CD4-positive, alpha-beta T cell (primary cell): Measurements from ENCODE around the gene TENM4. TPM values are rescaled to one million over a fixed set of nuclear protein-coding genes. Genes with fewer than 3 reads are reported as not detected.
A peak's percentile ranks its signal among the peaks of the same experiment; 100 is the strongest.

Source experiments
- ATAC-seq: fragments of 200-7000 bp; cut with Tn5 transposase; one replicate; pipeline ENCODE4 v1.10.0; 2022; ENCODE audit warnings: mild to moderate bottlenecking; ENCODE audit not compliant: poor library complexity
- CTCF ChIA-PET: fragments of 350-600 bp; sonication (Branson Sonifier 250); formaldehyde crosslinking; loops from one replicate; lab custom pipeline; 2021; ENCODE audit warnings: antibody characterized with exemption, inconsistent platforms; lab: Charles Lee
- POLR2A ChIA-PET: fragments of 350-600 bp; sonication (Branson Sonifier 250); formaldehyde crosslinking; loops from one replicate; lab custom pipeline; 2021; ENCODE audit warnings: antibody characterized with exemption, inconsistent platforms; lab: Charles Lee
- DNase-seq, 14 experiments: peaks; one replicate each; pipeline ENCODE4 v3.0.0-alpha.2; 2013 to 2020; ENCODE audit warnings: mixed read lengths in 2 of 14
- H3K27ac ChIP-seq, 2 donors: one replicate each; pipeline versions ENCODE4 v1.5.1 to v1.7.0; 2013; ENCODE audit warnings: low read length in 2 of 2, low read depth in 1 of 2, mild to moderate bottlenecking in 1 of 2
- H3K27me3 ChIP-seq, 2 experiments: 1 replicate in 1 of 2; 2 replicates in 1 of 2; pipeline versions ENCODE4 v1.6.1 to v1.7.0; 2013; ENCODE audit warnings: low read length in 2 of 2, control low read depth in 1 of 2, mild to moderate bottlenecking in 1 of 2, moderate library complexity in 1 of 2; ENCODE audit not compliant: insufficient read depth in 2 of 2, control insufficient read depth in 1 of 2
- H3K36me3 ChIP-seq: one replicate; pipeline ENCODE4 v1.6.1; 2013; ENCODE audit warnings: low read length, control low read depth; ENCODE audit not compliant: insufficient read depth
- H3K4me1 ChIP-seq: one replicate; pipeline ENCODE4 v1.6.1; 2013; ENCODE audit warnings: low read length, control low read depth; ENCODE audit not compliant: insufficient read depth
- H3K4me3 ChIP-seq: one replicate; pipeline ENCODE4 v1.5.1; 2013; ENCODE audit warnings: mild to moderate bottlenecking, low read length, moderate library complexity
- H3K9me3 ChIP-seq, 2 experiments: 1 replicate in 1 of 2; 2 replicates in 1 of 2; pipeline versions ENCODE4 v1.6.1 to v1.7.0; 2013; ENCODE audit warnings: low read length in 2 of 2, mild to moderate bottlenecking in 2 of 2, control low read depth in 1 of 2, moderate library complexity in 1 of 2; ENCODE audit not compliant: control insufficient read depth in 1 of 2, insufficient read depth in 1 of 2
- H3K27ac Mint-ChIP-seq: one replicate; pipeline ENCODE4 v1.8.0; 2020; ENCODE audit warnings: mixed read lengths
- H3K27me3 Mint-ChIP-seq: one replicate; pipeline ENCODE4 v1.8.0; 2021; ENCODE audit warnings: mixed read lengths
- H3K36me3 Mint-ChIP-seq: one replicate; pipeline ENCODE4 v1.8.0; 2021; ENCODE audit warnings: low read depth, mixed read lengths
- H3K4me1 Mint-ChIP-seq: one replicate; pipeline ENCODE4 v1.8.0; 2021; ENCODE audit warnings: low read depth, mixed read lengths
- H3K4me3 Mint-ChIP-seq: one replicate; pipeline ENCODE4 v1.8.0; 2020; ENCODE audit warnings: mild to moderate bottlenecking, mixed read lengths
- H3K9me3 Mint-ChIP-seq: one replicate; pipeline ENCODE4 v1.8.0; 2020; ENCODE audit warnings: mixed read lengths
- intact Hi-C, 2 experiments: fragments of 100-400 bp; cut with DNase I in 1 of 2; cut with micrococcal nuclease in 1 of 2; formaldehyde crosslinking; loops; one replicate each; pipeline versions ENCODE4 v1.15.1 to v1.9.0; 2023 to 2025; cut with DNase I, micrococcal nuclease
- total RNA-seq, 174 experiments: library from RNA in 2 of 174; stranded (reverse) in 2 of 174; gene quantifications; one replicate each; pipeline ENCODE4 v1.2.3 and lab custom pipeline; 2021 to 2026
- TF ChIP-seq, protein P1 (sequence below): fragments of 200-600 bp; IDR thresholded peaks from one replicate; pipeline ENCODE4 v1.8.0; 2022; ENCODE audit warnings: antibody characterized with exemption, mild to moderate bottlenecking

The TENM4 gene
- total RNA-seq, 2 experiments from 2014 or later, result 0.22 to 0.31 TPM

DNA sequence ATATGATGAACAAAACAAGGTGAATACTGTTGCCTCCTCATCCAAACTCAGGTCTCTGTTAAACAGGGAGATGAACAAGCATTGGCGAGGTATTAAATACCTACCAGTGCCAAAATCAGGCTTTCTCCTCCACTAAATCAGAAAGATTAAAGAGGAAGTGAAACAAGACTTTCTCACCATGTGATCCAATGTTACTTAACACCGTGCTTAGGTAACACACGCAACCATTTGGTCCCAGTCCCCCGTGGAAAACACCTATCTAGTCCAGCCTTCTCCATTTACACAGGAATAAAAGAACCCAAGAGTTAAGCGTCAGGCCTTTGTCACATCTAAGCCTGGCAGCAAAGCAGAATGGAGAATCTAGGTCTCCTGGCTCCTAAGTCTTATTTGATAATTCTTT lies 34.5 kb downstream of the TENM4 start:
- Histone ChIP-seq H3K4me1 (no peaks in the 10 kb centered on the region), H3K9me3 (peaks cover 0 to 4% of the 10 kb centered on the region in 2 experiments), H3K36me3 (no peaks in the 10 kb centered on the region), H3K27me3 (no peaks in the 10 kb centered on the region), H3K27ac (no peak overlapping the region), H3K4me3 (no peak overlapping the region)
- POLR2A ChIA-PET, result no interaction called here
- Mint-ChIP-seq H3K27ac (no peak overlapping the region), H3K36me3 (no peaks in the 10 kb centered on the region), H3K4me3 (no peak overlapping the region), H3K27me3 (peaks cover 11% of the 10 kb centered on the region), H3K9me3 (no peaks in the 10 kb centered on the region), H3K4me1 (no peaks in the 10 kb centered on the region)
- ATAC-seq, result no peak
- TF ChIP-seq, protein P1, sequence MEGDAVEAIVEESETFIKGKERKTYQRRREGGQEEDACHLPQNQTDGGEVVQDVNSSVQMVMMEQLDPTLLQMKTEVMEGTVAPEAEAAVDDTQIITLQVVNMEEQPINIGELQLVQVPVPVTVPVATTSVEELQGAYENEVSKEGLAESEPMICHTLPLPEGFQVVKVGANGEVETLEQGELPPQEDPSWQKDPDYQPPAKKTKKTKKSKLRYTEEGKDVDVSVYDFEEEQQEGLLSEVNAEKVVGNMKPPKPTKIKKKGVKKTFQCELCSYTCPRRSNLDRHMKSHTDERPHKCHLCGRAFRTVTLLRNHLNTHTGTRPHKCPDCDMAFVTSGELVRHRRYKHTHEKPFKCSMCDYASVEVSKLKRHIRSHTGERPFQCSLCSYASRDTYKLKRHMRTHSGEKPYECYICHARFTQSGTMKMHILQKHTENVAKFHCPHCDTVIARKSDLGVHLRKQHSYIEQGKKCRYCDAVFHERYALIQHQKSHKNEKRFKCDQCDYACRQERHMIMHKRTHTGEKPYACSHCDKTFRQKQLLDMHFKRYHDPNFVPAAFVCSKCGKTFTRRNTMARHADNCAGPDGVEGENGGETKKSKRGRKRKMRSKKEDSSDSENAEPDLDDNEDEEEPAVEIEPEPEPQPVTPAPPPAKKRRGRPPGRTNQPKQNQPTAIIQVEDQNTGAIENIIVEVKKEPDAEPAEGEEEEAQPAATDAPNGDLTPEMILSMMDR, result no peak
- intact Hi-C loops, result no loop called here
- CTCF ChIA-PET, result no interaction called here
- DNase-seq, result peak in 2 of 14 experiments; percentile 25 to 27

DNA sequence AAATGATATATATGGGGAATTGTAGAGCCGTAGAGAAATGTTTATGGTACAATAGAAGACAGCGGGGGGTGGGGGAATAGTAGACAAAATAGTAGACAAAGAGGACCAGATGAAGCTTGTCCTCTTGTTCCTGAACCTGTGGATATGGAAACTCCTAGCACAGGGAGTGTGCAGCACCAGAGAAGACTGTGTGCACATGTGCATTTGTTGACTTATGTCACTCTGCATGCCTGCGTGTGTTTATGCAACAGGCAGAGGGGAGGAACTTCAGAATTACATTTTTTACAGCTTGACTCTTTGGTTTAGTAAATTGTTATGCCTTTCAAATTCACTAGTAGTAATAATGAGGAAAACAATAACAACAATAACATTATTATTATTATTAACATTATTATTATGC lies 36.0 kb downstream of the TENM4 start:
- no peak overlapping the region for H3K4me3 ChIP-seq
- H3K36me3 Mint-ChIP-seq, result no peaks in the 10 kb centered on the region
- CTCF ChIA-PET, result no interaction called here

DNA sequence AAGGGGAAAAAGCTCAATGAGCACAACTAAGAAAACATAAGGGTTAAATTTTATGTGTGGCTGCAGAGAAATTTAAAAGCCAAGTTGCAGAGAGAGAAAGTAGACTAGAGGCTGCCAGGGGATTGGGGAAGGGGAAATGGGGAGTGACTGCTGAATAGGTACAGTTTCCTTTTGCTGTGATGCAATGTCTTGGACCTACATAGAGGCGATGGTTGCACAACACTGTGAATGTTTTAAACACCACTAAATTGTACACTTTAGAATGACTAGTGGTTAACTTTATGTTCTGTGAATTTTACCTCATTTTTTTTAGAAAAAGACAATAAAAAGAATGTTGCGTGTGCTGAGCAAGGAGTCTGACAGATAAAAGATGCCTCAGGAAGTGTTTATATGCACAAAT lies 36.5 kb downstream of the TENM4 start:
- peaks cover 0 to 4% of the 10 kb centered on the region in 2 experiments for H3K9me3 ChIP-seq
- H3K4me3 Mint-ChIP-seq, result no peak overlapping the region
- no peaks in the 10 kb centered on the region for H3K4me1 ChIP-seq
- H3K4me1 Mint-ChIP-seq, result no peaks in the 10 kb centered on the region
- TF ChIP-seq, protein P1, result no peak
- no peak overlapping the region for H3K4me3 ChIP-seq
- DNase-seq (peak in 1 of 14 experiments; percentile 7), ATAC-seq (no peak)
- peaks cover 5% of the 10 kb centered on the region for H3K27me3 Mint-ChIP-seq
- ChIA-PET CTCF (no interaction called here), POLR2A (no interaction called here)
- H3K36me3 ChIP-seq, result no peaks in the 10 kb centered on the region
- H3K9me3 Mint-ChIP-seq, result no peaks in the 10 kb centered on the region
- H3K36me3 Mint-ChIP-seq, result no peaks in the 10 kb centered on the region
- H3K27ac ChIP-seq, result no peak overlapping the region
- intact Hi-C loops, result no loop called here
- H3K27me3 ChIP-seq, result no peaks in the 10 kb centered on the region
- H3K27ac Mint-ChIP-seq, result no peak overlapping the region

More for the DNA sequence above, 36.0 kb downstream of the TENM4 start:
- peaks cover 5% of the 10 kb centered on the region for H3K27me3 Mint-ChIP-seq
- no peak overlapping the region for H3K27ac Mint-ChIP-seq
- POLR2A ChIA-PET, result no interaction called here
- H3K4me1 Mint-ChIP-seq, result no peaks in the 10 kb centered on the region
- H3K4me3 Mint-ChIP-seq, result no peak overlapping the region
- DNase-seq (no peak), ATAC-seq (no peak)
- Histone ChIP-seq H3K4me1 (no peaks in the 10 kb centered on the region), H3K36me3 (no peaks in the 10 kb centered on the region), H3K9me3 (peaks cover 0 to 4% of the 10 kb centered on the region in 2 experiments), H3K27me3 (no peaks in the 10 kb centered on the region), H3K27ac (no peak overlapping the region)
- no peaks in the 10 kb centered on the region for H3K9me3 Mint-ChIP-seq
- TF ChIP-seq, protein P1, result no peak
- intact Hi-C loops, result no loop called here
